CD14-positive monocyte (primary cell): ENCODE results near the gene WARS2. TPM values are rescaled to one million over a fixed set of nuclear protein-coding genes. Genes with fewer than 3 reads are reported as not detected.

Experiments used
- DNase-seq, 3 donors: peaks; one replicate each; pipeline ENCODE4 v3.0.0-alpha.2; 2011 to 2022
- H2AFZ ChIP-seq: 2 replicates; pipeline ENCODE4 v1.6.0; 2012; ENCODE audit warnings: mild to moderate bottlenecking, low read depth, low read length, inconsistent platforms; ENCODE audit not compliant: insufficient read depth, poor library complexity, severe bottlenecking
- H3K27ac ChIP-seq, 2 donors: 1 replicate in 1 of 2; 2 replicates in 1 of 2; pipeline ENCODE4 v1.5.1; 2012 to 2013; ENCODE audit warnings: low read length in 2 of 2, control low read depth in 1 of 2, inconsistent platforms in 1 of 2, low read depth in 1 of 2, mild to moderate bottlenecking in 1 of 2
- H3K27me3 ChIP-seq, 2 donors: one replicate each; pipeline versions ENCODE4 v1.6.0 to v1.6.1; 2011 to 2013; ENCODE audit warnings: low read length in 2 of 2; ENCODE audit not compliant: control insufficient read depth in 2 of 2, insufficient read depth in 2 of 2
- H3K36me3 ChIP-seq, 2 donors: replicated peaks in 1 of 2; 1 replicate in 1 of 2; 2 replicates in 1 of 2; pipeline versions ENCODE4 v1.5.1 to v1.6.1; 2012 to 2013; ENCODE audit warnings: low read length in 2 of 2, control low read depth in 1 of 2, inconsistent platforms in 1 of 2, mild to moderate bottlenecking in 1 of 2; ENCODE audit not compliant: insufficient read depth in 2 of 2, control insufficient read depth in 1 of 2
- H3K4me1 ChIP-seq, 2 donors: 1 replicate in 1 of 2; 2 replicates in 1 of 2; pipeline versions ENCODE4 v1.5.1 to v1.6.1; 2012 to 2013; ENCODE audit warnings: low read length in 2 of 2, control low read depth in 1 of 2, inconsistent platforms in 1 of 2, mild to moderate bottlenecking in 1 of 2, moderate library complexity in 1 of 2; ENCODE audit not compliant: insufficient read depth in 2 of 2, control insufficient read depth in 1 of 2
- H3K4me2 ChIP-seq: replicated peaks from 2 replicates; pipeline ENCODE3; 2012; ENCODE audit warnings: low read length, moderate library complexity, mild to moderate bottlenecking; ENCODE audit not compliant: poor library complexity, severe bottlenecking; ENCODE audit errors: extremely low read depth
- H3K4me3 ChIP-seq, 3 experiments: fragments of 200-600 bp in 1 of 3; sonication (generic) in 1 of 3; replicated peaks in 1 of 3; 1 replicate in 2 of 3; 2 replicates in 1 of 3; pipeline ENCODE4 v1.5.1; 2011 to 2013; ENCODE audit warnings: low read length in 3 of 3, mild to moderate bottlenecking in 3 of 3, control low read depth in 2 of 3, low read depth in 2 of 3, inconsistent platforms in 1 of 3, moderate library complexity in 1 of 3
- H3K79me2 ChIP-seq: 2 replicates; pipeline ENCODE4 v1.6.0; 2012; ENCODE audit warnings: mild to moderate bottlenecking, control low read depth, inconsistent platforms, low read length, moderate library complexity; ENCODE audit not compliant: insufficient read depth
- H3K9ac ChIP-seq: 2 replicates; pipeline ENCODE4 v1.6.0; 2017; ENCODE audit warnings: low read length, mild to moderate bottlenecking; ENCODE audit not compliant: insufficient read depth, poor library complexity, severe bottlenecking
- H3K9me3 ChIP-seq, 2 donors: replicated peaks in 1 of 2; 1 replicate in 1 of 2; 2 replicates in 1 of 2; pipeline versions ENCODE4 v1.5.1 to v1.6.1; 2012 to 2013; ENCODE audit warnings: low read length in 2 of 2, control low read depth in 1 of 2; ENCODE audit not compliant: control insufficient read depth in 1 of 2, insufficient read depth in 1 of 2
- H4K20me1 ChIP-seq: 2 replicates; pipeline ENCODE4 v1.6.0; 2012; ENCODE audit warnings: mild to moderate bottlenecking, low read length, control low read depth, moderate library complexity; ENCODE audit not compliant: insufficient read depth
- H3K27ac Mint-ChIP-seq, 7 donors: one replicate each; pipeline ENCODE4 v1.8.0; 2020; ENCODE audit warnings: mild to moderate bottlenecking in 7 of 7, mixed read lengths in 7 of 7, moderate library complexity in 6 of 7, inconsistent platforms in 2 of 7
- H3K27me3 Mint-ChIP-seq, 3 donors: one replicate each; pipeline ENCODE4 v1.8.0; 2021 to 2022; ENCODE audit warnings: low read depth in 3 of 3, mild to moderate bottlenecking in 3 of 3, mixed read lengths in 3 of 3, moderate library complexity in 3 of 3, inconsistent platforms in 1 of 3
- H3K36me3 Mint-ChIP-seq, 2 donors: one replicate each; pipeline ENCODE4 v1.8.0; 2020; ENCODE audit warnings: mixed read lengths in 2 of 2, inconsistent platforms in 1 of 2, mild to moderate bottlenecking in 1 of 2
- H3K4me1 Mint-ChIP-seq: one replicate; pipeline ENCODE4 v1.8.0; 2020; ENCODE audit warnings: mild to moderate bottlenecking, mixed read lengths
- H3K4me3 Mint-ChIP-seq, 2 donors: one replicate each; pipeline ENCODE4 v1.8.0; 2020; ENCODE audit warnings: mild to moderate bottlenecking in 2 of 2, mixed read lengths in 2 of 2, moderate library complexity in 1 of 2
- H3K9me3 Mint-ChIP-seq, 7 donors: one replicate each; pipeline ENCODE4 v1.8.0; 2020 to 2022; ENCODE audit warnings: mixed read lengths in 7 of 7, mild to moderate bottlenecking in 6 of 7, moderate library complexity in 6 of 7, inconsistent platforms in 2 of 7
- CTCF ChIP-seq: fragments of 200-600 bp; IDR thresholded peaks from one replicate; pipeline ENCODE4 v1.8.0; 2022; ENCODE audit warnings: antibody characterized with exemption, mild to moderate bottlenecking
- WGBS: methylation state at CpG from one replicate; pipeline ENCODE4 v1.1.5; 2013; ENCODE audit warnings: missing lambda C conversion rate; ENCODE audit not compliant: insufficient coverage; 5-methylcytosine and 5-hydroxymethylcytosine counted together
- intact Hi-C, 2 donors: fragments of 100-400 bp; cut with micrococcal nuclease; formaldehyde crosslinking; loops; one replicate each; pipeline versions ENCODE4 v1.15.0 to v1.15.1; 2023
- polyA plus RNA-seq, 3 donors: library from polyadenylated mRNA; depleted of rRNA in 1 of 3; unstranded in 2 of 3; stranded (reverse) in 1 of 3; fragments of 300-500 nt in 2 of 3; fragments of >200 nt in 1 of 3; fragmentation: Illumina TruSeq in 2 of 3; gene quantifications; 1 replicate in 2 of 3; 2 replicates in 1 of 3; pipeline ENCODE4 v1.2.3, GENCODE V29; 2012 to 2021

Gene WARS2
- polyA plus RNA-seq, 3 donors = 4.6 to 5.1 (median 4.7) TPM

- no peak for TF ChIP-seq CTCF
- no peaks in the 10 kb centered on the region for H3K79me2 ChIP-seq
- Mint-ChIP-seq H3K27me3 (peaks cover 99% of the 10 kb centered on the region in 3 donors), H3K4me1 (peaks cover 49% of the 10 kb centered on the region), H3K9me3 (peaks cover 4 to 68% (median 43%) of the 10 kb centered on the region in 7 donors), H3K4me3 (peak overlapping the region; percentile 73 to 88), H3K27ac (no peak overlapping the region), H3K36me3 (peaks cover 9 to 33% of the 10 kb centered on the region in 2 donors)
- no peak overlapping the region for H3K27ac ChIP-seq
- peaks cover 3 to 80% of the 10 kb centered on the region in 2 donors for H3K9me3 ChIP-seq
- no peaks in the 10 kb centered on the region for H3K36me3 ChIP-seq
- peak overlapping the region; percentile 59 for H2AFZ ChIP-seq
- no peak for DNase-seq
- peak overlapping the region in 1 of 3 experiments; percentile 66 for H3K4me3 ChIP-seq
- no peaks in the 10 kb centered on the region for H4K20me1 ChIP-seq
- intact Hi-C loops = no loop called here
- no peak overlapping the region for H3K9ac ChIP-seq
- peaks cover 97 to 100% of the 10 kb centered on the region in 2 donors for H3K27me3 ChIP-seq
- WGBS = 10% methylated on average over 39 of the region's 42 CpGs
- H3K4me1 ChIP-seq = peaks cover 7 to 20% of the 10 kb centered on the region in 2 donors
- H3K4me2 ChIP-seq = peak overlapping the region; percentile 68
Observed at GRCh38 chr1:118986555-118987467, 153.6 kb downstream of the WARS2 start.

GRCh38 chr1:118985640-118986554 lies 154.6 kb downstream of the WARS2 start:
- Mint-ChIP-seq H3K9me3 (peaks cover 4 to 66% (median 43%) of the 10 kb centered on the region in 7 donors), H3K36me3 (peaks cover 9 to 35% of the 10 kb centered on the region in 2 donors), H3K4me3 (peak overlapping the region; percentile 55 to 88), H3K4me1 (peaks cover 49% of the 10 kb centered on the region), H3K27me3 (peaks cover 98% of the 10 kb centered on the region in 3 donors), H3K27ac (no peak overlapping the region)
- Histone ChIP-seq H3K4me3 (peak overlapping the region in 1 of 3 experiments; percentile 35), H3K27ac (no peak overlapping the region), H3K9me3 (peaks cover 3 to 77% of the 10 kb centered on the region in 2 donors), H2AFZ (no peak overlapping the region), H3K9ac (no peak overlapping the region), H3K27me3 (peaks cover 97 to 100% of the 10 kb centered on the region in 2 donors), H3K36me3 (no peaks in the 10 kb centered on the region), H4K20me1 (no peaks in the 10 kb centered on the region), H3K4me2 (peak overlapping the region; percentile 43), H3K79me2 (no peaks in the 10 kb centered on the region), H3K4me1 (peaks cover 7 to 20% of the 10 kb centered on the region in 2 donors)
- TF ChIP-seq CTCF = no peak
- peak in 1 of 3 donors; percentile 24 for DNase-seq
- intact Hi-C loops = no loop called here
- 13% methylated on average over 21 of the region's 34 CpGs for WGBS
